Activated CD4-positive, alpha-beta T cell treated with anti-CD3 and anti-CD28 coated beads, Interleukin-2, amount 50 U/mL, for 24 hours (primary cell): ENCODE measurements around the gene ADM2.

Experiments used
- DNase-seq, 2 donors: peaks; one replicate each; pipeline ENCODE4 v3.0.0-alpha.2; 2020; ENCODE audit warnings: low read depth in 1 of 2, low spot score in 1 of 2

ADM2 gene

GRCh38 chr22:50445071-50445879, 36.1 kb upstream of the ADM2 start:
- no peak for DNase-seq

DNA sequence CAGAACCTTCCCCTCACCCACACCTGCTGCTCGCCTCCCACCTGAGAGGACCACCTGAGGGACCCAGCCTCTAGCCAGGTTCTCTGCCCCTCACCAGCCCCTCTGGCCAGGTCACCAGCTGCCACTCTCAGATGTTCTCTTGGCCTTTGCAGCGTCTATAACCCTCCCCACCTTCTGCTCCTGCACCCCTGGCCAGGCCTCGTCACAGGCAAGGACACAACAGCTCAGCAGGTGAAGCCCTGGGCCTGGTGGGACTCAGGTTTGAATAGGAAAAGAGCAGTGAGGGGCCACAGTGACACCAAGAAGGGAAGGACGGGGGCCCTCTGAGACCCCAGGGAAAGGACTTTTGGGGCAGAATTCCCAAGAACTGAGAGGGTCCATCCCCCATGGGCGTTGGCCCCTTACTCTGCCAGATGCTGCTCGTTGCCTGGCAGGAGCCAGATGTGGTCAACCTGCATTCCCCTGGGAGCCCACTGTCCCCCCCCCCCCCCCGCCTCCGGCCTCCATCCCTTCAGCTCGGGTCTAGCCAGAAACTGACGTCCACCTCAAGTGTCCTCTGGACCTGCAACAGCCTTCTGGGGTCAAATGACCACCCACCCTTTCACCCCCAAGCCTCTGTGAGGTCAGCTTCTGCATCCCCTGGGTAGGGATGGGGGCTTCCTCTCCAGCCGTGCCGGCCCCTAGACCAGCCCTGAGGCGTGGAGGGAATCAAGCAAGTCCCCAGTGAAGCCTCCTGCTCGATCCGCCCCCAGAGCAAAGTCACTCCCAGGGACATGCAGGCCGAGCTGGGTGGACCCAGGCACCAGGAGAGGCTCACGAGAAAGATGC, 35.2 kb upstream of the ADM2 start:
- DNase-seq = no peak

GRCh38 chr22:50446708-50447575, 34.4 kb upstream of the ADM2 start:
- DNase-seq = no peak

- DNase-seq = no peak
Measured at GRCh38 chr22:50447576-50448551, 33.5 kb upstream of the ADM2 start.

GRCh38 chr22:50452649-50453048, 28.7 kb upstream of the ADM2 start:
- DNase-seq = no peak

DNA sequence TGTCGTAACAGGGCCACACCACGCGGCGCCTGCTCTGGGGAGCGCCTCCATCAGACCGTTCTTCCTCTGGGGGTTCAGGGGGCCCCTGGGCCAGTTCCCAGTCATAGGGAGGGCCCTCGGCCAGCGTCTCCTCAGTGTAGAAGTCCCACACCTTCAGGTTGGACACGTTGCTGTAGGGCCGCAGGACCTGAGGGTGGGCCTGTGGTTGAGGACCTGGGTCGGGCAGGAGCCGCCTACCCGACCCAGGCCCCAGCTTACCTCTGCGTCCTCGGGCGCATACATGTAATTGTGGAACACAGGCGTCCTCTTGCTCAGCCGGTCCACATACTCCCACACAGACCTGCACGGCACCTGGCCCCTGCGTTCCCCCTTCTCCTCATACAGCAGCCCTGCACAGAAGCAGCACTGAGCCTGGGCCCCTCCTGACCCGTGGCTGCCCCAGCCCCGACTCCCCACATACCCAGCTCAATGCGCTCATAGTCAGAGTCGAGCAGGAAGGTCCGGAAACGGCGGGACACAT, 26.7 kb upstream of the ADM2 start:
- DNase-seq = no peak

DNA sequence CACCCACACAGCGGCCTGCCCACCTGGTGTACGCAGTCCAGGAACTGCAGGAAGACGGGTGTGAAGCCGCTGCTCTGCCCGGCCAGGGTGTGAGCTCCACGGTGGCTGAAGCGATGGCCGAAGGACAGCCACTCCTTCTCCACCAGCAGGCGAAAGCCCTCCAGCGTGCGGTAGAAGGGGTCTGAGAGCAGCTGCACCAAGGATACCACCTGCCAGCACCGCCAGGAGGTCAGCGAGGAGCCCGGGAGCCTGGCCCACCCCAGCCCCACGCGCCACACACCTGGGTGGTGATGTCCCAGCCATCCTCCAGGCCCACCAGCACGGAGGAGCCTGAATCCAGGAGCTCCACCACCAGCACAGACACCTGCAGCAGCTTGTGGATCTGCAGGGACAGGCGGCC, 26.1 kb upstream of the ADM2 start:
- DNase-seq = no peak

GRCh38 chr22:50456026-50456425, 25.3 kb upstream of the ADM2 start:
- DNase-seq = no peak

- no peak for DNase-seq
Measured at GRCh38 chr22:50456466-50457234, 24.7 kb upstream of the ADM2 start.

DNA sequence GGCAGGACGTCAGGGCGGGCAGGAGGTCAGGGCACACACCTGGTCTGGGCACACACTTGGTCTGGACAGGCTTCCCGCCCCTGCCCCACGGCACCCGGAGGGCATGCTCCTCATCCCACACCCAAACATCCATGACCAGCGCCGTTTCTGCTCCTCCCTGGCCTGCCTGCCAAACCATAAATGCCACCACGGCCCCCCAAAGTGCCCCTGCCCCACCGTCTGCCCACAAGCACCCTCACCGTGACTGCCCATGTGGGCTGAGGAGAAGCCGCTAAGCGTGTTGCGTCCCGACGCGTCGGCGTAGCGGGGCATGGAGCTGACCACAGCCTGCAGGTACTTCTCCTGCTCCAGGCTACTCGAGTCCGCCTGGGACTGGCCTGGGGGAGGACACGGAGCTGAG, 22.3 kb upstream of the ADM2 start:
- no peak for DNase-seq

DNA sequence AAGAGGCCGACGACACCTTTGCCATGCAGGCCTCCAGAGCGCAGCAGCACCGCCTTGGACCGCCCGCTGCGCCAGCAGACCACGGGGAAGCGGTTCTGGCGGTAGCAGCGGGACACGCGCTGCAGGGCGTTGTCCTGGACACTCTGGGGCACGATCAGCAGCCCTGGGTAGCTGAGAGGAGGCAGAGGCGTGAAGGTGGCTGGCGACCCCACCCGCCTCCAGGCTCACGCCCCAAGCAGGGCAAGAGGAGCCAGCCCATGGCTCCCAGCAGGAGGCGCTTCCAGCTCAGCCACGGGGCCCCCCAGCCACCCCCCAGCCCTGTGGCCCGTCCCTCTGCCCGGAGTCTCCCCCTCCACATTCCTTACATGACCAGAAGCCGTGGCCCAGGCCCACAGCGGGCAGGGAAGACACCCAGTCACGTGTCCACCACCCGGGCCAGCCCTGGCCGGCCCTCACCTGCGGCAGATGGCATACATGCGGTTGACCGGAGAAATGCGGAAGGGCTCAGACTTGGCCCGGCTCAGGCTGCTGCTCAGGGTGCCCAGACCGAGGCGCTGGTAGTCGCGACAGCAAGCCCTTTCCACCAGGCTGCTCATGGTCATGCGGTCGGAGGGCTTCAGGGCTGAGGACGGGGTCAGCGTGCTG, 21.7 kb upstream of the ADM2 start:
- DNase-seq = no peak

DNA sequence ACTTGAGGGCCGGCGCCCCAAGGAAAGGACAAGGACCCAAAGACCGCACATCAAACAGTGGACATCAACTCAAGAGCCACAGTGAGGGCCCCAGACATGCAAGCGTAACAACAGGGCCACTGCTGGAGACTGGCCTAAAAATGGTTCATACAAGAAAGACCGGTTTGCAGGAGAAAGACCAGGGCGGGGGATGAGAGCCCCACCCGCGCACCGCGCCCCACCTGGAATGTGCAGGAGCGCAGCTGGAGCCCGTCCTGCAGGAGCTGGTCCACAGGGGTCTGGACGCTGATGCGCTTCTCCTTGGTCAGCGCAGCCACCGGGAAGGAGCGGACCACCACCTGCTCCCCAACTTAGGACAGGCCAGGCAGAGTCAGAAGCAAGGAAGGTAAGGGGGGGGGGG, 20.4 kb upstream of the ADM2 start:
- DNase-seq = no peak

DNA sequence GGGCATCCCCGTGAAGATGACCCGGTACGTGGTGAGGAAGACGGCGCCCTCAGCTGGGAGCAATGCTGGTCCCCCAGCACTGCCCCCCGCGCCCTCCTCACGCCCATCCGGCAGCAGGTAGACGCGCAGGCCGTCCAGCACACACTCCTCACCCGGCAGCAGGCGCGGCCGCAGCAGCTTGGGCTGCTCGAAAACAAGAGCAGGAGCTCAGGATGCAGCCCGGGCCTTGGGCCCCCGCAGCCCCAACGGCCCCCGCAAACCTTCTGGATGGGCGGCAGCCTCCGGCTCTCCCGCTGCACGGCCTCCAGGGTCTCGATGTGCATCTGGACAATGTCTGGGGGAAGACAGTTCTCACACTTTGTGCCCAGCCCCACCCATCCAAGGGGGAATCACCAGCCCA, 19.8 kb upstream of the ADM2 start:
- DNase-seq = no peak

DNA sequence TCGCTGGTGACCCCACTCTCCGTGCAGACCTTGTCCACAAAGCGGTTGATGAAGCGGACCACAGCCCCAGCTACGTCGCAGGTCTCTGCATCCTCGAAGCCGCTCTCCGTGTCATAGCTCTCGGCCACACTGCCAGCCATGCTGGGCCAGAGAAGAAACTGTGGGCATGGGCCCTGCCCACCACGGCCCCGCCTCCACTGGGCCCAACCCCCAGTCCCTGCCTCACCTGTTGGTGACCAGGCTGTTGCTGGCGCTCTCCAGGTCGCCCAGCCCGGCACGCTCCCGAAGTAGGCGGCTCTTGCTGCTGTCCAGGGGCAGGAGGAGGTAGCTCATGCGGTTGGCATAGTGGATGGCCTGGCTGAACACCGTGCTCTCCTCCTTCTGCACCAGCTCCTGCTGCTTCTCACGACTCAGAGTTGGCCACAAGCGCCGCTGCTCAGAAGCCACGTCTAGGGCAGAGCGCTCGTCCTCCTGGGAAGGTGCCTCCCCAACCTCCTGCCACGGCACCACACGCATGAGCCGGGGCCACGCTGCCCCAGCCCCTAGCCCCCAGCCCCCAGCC, 19.3 kb upstream of the ADM2 start:
- no peak for DNase-seq

GRCh38 chr22:50463188-50463900, 18.0 kb upstream of the ADM2 start:
- no peak for DNase-seq

DNA sequence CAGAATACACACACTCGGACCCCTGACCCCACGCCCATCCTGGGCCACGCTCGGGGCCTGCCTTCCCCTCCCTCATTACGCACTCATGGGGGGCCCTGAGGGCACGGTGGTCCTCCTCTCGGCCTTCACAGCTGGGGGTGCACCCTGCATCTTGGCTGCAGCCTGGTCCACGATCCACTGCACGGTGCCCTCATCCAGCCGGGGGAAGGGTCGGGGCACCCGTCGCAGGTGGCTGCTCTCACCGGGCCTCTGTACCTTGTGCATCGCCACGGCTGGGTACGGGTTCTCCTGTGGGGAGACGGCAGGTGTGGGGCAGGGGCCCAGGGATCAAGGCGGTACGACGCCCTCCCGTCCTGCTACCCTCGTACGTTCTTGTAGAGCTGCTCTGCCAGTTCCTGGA, 16.9 kb upstream of the ADM2 start:
- DNase-seq = no peak

DNA sequence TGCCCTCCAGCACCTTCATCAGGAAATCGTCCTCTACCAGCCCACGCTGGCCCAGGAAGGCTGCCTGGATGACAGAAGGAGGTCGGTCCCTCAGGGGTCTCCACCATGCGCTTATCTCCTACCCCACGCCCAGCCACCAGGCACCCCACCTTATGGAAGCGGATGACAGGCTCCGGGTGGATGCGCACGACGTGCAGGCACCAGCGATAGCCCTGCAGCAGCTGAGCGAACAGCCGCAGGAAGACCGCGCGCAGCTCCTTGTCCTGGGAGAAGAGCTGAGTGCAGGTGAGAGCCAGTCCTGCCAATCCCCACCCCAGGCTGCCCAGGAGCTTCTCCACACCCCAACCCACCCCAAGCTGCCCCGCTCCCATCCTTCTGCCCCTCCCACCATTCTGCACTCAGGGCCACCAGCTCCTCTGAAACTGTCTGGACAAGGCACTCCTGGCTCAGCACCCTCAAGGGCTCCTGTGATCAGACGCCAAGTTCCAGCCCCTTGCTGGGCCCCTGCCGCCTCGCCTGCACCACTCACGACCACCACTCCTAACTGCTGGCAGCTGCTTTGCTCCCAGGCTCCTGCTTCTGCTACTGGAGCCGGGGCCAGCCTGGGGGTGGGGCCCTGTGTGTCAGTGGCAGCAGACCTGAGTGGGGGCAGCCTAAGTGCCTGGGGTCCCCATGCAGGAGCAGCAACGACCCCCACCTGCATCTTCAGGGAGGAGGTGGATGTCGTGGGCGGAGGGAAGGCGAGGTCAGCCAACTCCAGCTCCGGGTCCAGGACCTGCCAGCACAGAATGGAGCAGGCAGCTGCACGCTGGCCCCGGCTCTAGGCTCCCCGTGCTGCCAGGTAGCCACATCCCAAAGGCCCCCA, 16.0 kb upstream of the ADM2 start:
- DNase-seq = no peak
